H1 (cell line): ENCODE data around the gene GPR61. TPM values are rescaled to one million over a fixed set of nuclear protein-coding genes. Genes with fewer than 3 reads are reported as not detected.

ENCODE experiments used
- CTCF ChIA-PET: fragments of 300-600 bp; sonication (Branson Sonifier 250); formaldehyde crosslinking; loops from one replicate; lab custom pipeline; 2021; ENCODE audit not compliant: partially characterized antibody; lab: Charles Lee
- POLR2A ChIA-PET: fragments of 300-600 bp; sonication (Branson Sonifier 250); formaldehyde crosslinking; loops from one replicate; lab custom pipeline; 2021; ENCODE audit warnings: inconsistent platforms; ENCODE audit not compliant: partially characterized antibody; lab: Charles Lee
- DNase-seq, 2 experiments: peaks; one replicate each; pipeline versions ENCODE4 v3.0.0 to v3.0.0-alpha.2; 2010 to 2022; ENCODE audit warnings: low spot score in 2 of 2, low read depth in 1 of 2, mixed read lengths in 1 of 2
- FAIRE-seq: peaks from 2 replicates; lab custom pipeline; 2011; peaks lifted over from hg19 to GRCh38; lab: Jason Lieb, UNC
- H2AFZ ChIP-seq: 2 replicates; pipeline ENCODE4 v1.8.1; 2012; ENCODE audit warnings: low read length, inconsistent platforms
- H2AK5ac ChIP-seq: 2 replicates; pipeline ENCODE4 v1.6.1; 2013; ENCODE audit warnings: low read depth, low read length
- H2BK120ac ChIP-seq: replicated peaks from 2 replicates; pipeline ENCODE3; 2013; ENCODE audit warnings: low read depth, low read length, inconsistent platforms
- H2BK12ac ChIP-seq: 2 replicates; pipeline ENCODE4 v1.6.1; 2013; ENCODE audit warnings: low read depth, low read length
- H2BK15ac ChIP-seq: 2 replicates; pipeline ENCODE4 v1.6.1; 2013; ENCODE audit warnings: low read length
- H2BK20ac ChIP-seq: 2 replicates; pipeline ENCODE4 v1.6.1; 2013; ENCODE audit warnings: low read length
- H2BK5ac ChIP-seq: 2 replicates; pipeline ENCODE4 v1.6.1; 2013; ENCODE audit warnings: low read depth, low read length
- H3K14ac ChIP-seq: 2 replicates; pipeline ENCODE4 v1.6.1; 2013; ENCODE audit warnings: inconsistent platforms; ENCODE audit not compliant: insufficient read length
- H3K18ac ChIP-seq: 2 replicates; pipeline ENCODE4 v1.6.1; 2013; ENCODE audit warnings: low read length; ENCODE audit errors: extremely low read depth
- H3K23ac ChIP-seq: 2 replicates; pipeline ENCODE4 v1.6.1; 2013; ENCODE audit warnings: inconsistent platforms; ENCODE audit not compliant: insufficient read length
- H3K23me2 ChIP-seq: 2 replicates; pipeline ENCODE4 v1.6.1; 2013; ENCODE audit warnings: low read depth, low read length
- H3K27ac ChIP-seq: 2 replicates; pipeline ENCODE4 v1.6.1; 2011; ENCODE audit warnings: low read depth, low read length, inconsistent platforms
- H3K27me3 ChIP-seq, 4 experiments: replicated peaks in 1 of 4; 1 replicate in 1 of 4; 2 replicates in 3 of 4; pipeline versions ENCODE4 v1.6.1 to v1.8.1; 2011 to 2013; ENCODE audit warnings: low read length in 3 of 4, mild to moderate bottlenecking in 3 of 4, inconsistent platforms in 2 of 4, mixed read lengths in 2 of 4, moderate library complexity in 1 of 4; ENCODE audit not compliant: control insufficient read depth in 3 of 4, insufficient read depth in 3 of 4; ENCODE audit errors: extremely low read depth in 1 of 4
- H3K36me3 ChIP-seq, 4 experiments: 2 replicates each; pipeline versions ENCODE4 v1.6.1 to v1.8.1; 2011 to 2013; ENCODE audit warnings: mild to moderate bottlenecking in 4 of 4, low read length in 3 of 4, moderate library complexity in 2 of 4, control low read depth in 1 of 4, inconsistent platforms in 1 of 4; ENCODE audit not compliant: insufficient read depth in 4 of 4, control insufficient read depth in 2 of 4
- H3K4ac ChIP-seq: replicated peaks from 2 replicates; pipeline ENCODE3; 2013; ENCODE audit warnings: low read length, low read depth, mixed read lengths, inconsistent platforms; ENCODE audit not compliant: insufficient read length
- H3K4me1 ChIP-seq, 4 experiments: replicated peaks in 1 of 4; 1 replicate in 1 of 4; 2 replicates in 3 of 4; pipeline versions ENCODE4 v1.6.1 to v1.8.1; 2011 to 2013; ENCODE audit warnings: low read length in 3 of 4, inconsistent platforms in 2 of 4, mixed read lengths in 1 of 4; ENCODE audit not compliant: insufficient read depth in 4 of 4, control insufficient read depth in 3 of 4
- H3K4me2 ChIP-seq, 2 experiments: 2 replicates each; pipeline versions ENCODE4 v1.6.1 to v1.8.1; 2011 to 2013; ENCODE audit warnings: low read depth in 2 of 2, low read length in 2 of 2, control low read depth in 1 of 2, inconsistent platforms in 1 of 2, mild to moderate bottlenecking in 1 of 2; ENCODE audit not compliant: insufficient read depth in 1 of 2
- H3K4me3 ChIP-seq, 4 experiments: fragments of 200-600, 300-600 bp in 1 of 4; sonication (generic), shearing (Covaris generic), sonication (Bioruptor Twin) in 1 of 4; 2 replicates each; pipeline versions ENCODE4 v1.5.1 to v1.8.1; 2011 to 2016; ENCODE audit warnings: low read length in 4 of 4, low read depth in 3 of 4, control low read depth in 2 of 4, inconsistent platforms in 2 of 4, mild to moderate bottlenecking in 2 of 4, mixed read lengths in 1 of 4, moderate library complexity in 1 of 4; ENCODE audit not compliant: insufficient read depth in 2 of 4; ENCODE audit errors: extremely low read depth in 1 of 4
- H3K56ac ChIP-seq: replicated peaks from 2 replicates; pipeline ENCODE3; 2013; ENCODE audit warnings: low read depth, mild to moderate bottlenecking, mixed read lengths, low read length, inconsistent platforms; ENCODE audit not compliant: insufficient read length
- H3K79me1 ChIP-seq: 2 replicates; pipeline ENCODE4 v1.6.1; 2013; ENCODE audit warnings: low read depth, low read length, control low read depth
- H3K79me2 ChIP-seq, 2 experiments: 2 replicates each; pipeline versions ENCODE4 v1.6.1 to v1.8.1; 2012 to 2013; ENCODE audit warnings: low read length in 2 of 2, mild to moderate bottlenecking in 2 of 2, inconsistent platforms in 1 of 2; ENCODE audit not compliant: insufficient read depth in 2 of 2, control insufficient read depth in 1 of 2
- H3K9ac ChIP-seq, 4 experiments: replicated peaks in 1 of 4; 1 replicate in 1 of 4; 2 replicates in 3 of 4; pipeline versions ENCODE4 v1.6.1 to v1.8.1; 2011 to 2013; ENCODE audit warnings: low read depth in 3 of 4, low read length in 3 of 4, control low read depth in 2 of 4, mild to moderate bottlenecking in 2 of 4, moderate library complexity in 2 of 4, inconsistent platforms in 1 of 4; ENCODE audit errors: extremely low read depth in 1 of 4
- H3K9me3 ChIP-seq, 2 experiments: 2 replicates each; pipeline versions ENCODE4 v1.6.1 to v1.8.1; 2012 to 2013; ENCODE audit warnings: mild to moderate bottlenecking in 2 of 2, moderate library complexity in 2 of 2, control low read depth in 1 of 2, inconsistent platforms in 1 of 2, low read depth in 1 of 2, low read length in 1 of 2, mixed read lengths in 1 of 2; ENCODE audit not compliant: insufficient read depth in 2 of 2
- H4K20me1 ChIP-seq, 2 experiments: replicated peaks in 1 of 2; 2 replicates each; pipeline versions ENCODE3 to v1.8.1; 2011 to 2013; ENCODE audit warnings: inconsistent platforms in 2 of 2, low read length in 2 of 2, mild to moderate bottlenecking in 1 of 2; ENCODE audit not compliant: insufficient read depth in 2 of 2, control insufficient read depth in 1 of 2
- H4K5ac ChIP-seq: 2 replicates; pipeline ENCODE4 v1.6.1; 2013; ENCODE audit warnings: low read length, low read depth, mixed read lengths, inconsistent platforms; ENCODE audit not compliant: insufficient read length
- H4K8ac ChIP-seq: 2 replicates; pipeline ENCODE4 v1.8.0; 2013; ENCODE audit warnings: mild to moderate bottlenecking, moderate library complexity, low read length, inconsistent platforms; ENCODE audit not compliant: insufficient read depth; ENCODE audit errors: extremely low read depth
- H4K91ac ChIP-seq: replicated peaks from 2 replicates; pipeline ENCODE3; 2013; ENCODE audit warnings: low read length, mixed read lengths, inconsistent platforms; ENCODE audit not compliant: insufficient read length
- HDAC6 ChIP-seq: IDR thresholded peaks from one replicate; pipeline ENCODE4 v1.7.1; 2012; ENCODE audit warnings: low read depth, mild to moderate bottlenecking, inconsistent platforms, low read length, moderate library complexity
- JUN ChIP-seq: IDR thresholded peaks from 2 replicates; pipeline ENCODE4 v1.6.1; 2011; ENCODE audit warnings: low read depth, mild to moderate bottlenecking, improper control_type of control experiment, low read length
- RFX5 ChIP-seq: IDR thresholded peaks from 2 replicates; pipeline ENCODE4 v1.6.1; 2011; ENCODE audit warnings: low read depth, low read length, improper control_type of control experiment, borderline replicate concordance
- SAP30 ChIP-seq: fragments of 300-600 bp; sonication (generic); IDR thresholded peaks from 2 replicates; pipeline ENCODE4 v1.7.1; 2012; ENCODE audit warnings: low read length, moderate library complexity, mild to moderate bottlenecking, inconsistent platforms; ENCODE audit not compliant: insufficient read depth, insufficient replicate concordance
- TAF7 ChIP-seq: optimal IDR thresholded peaks from 2 replicates; pipeline ENCODE3; 2011; ENCODE audit warnings: low read depth, mild to moderate bottlenecking, inconsistent platforms, low read length, moderate library complexity, borderline replicate concordance
- whole genome bisulfite sequencing, 2 experiments: shearing (Covaris generic) in 1 of 2; methylation state at CpG; one replicate each; pipeline versions ENCODE4 v1.1.6 to v1.1.7; 2013 to 2015; ENCODE audit warnings: low lambda C conversion rate in 2 of 2, mixed read lengths in 2 of 2, inconsistent platforms in 1 of 2, low coverage in 1 of 2, missing lambda C conversion rate in 1 of 2; ENCODE audit not compliant: insufficient replicate concordance in 2 of 2, insufficient coverage in 1 of 2, insufficient read length in 1 of 2; ENCODE audit errors: extremely low coverage in 1 of 2, missing lambda C conversion rate in 1 of 2; 5-methylcytosine and 5-hydroxymethylcytosine counted together
- polyA plus RNA-seq, 7 experiments: library from polyadenylated mRNA; depleted of rRNA in 3 of 7; stranded (reverse) in 5 of 7; unstranded in 2 of 7; fragments of >200 nt in 5 of 7; fragments of 200-250 nt in 2 of 7; gene quantifications; 1 replicate in 5 of 7; 2 replicates in 1 of 7; 4 replicates in 1 of 7; pipeline versions ENCODE4 v1.2.1 to v1.2.3, GENCODE V29; 2011 to 2013; ENCODE audit warnings: missing spikeins in 2 of 7, mixed read lengths in 2 of 7
- total RNA-seq: library from RNA; stranded (reverse); fragmentation: NEBNext Ultra II Directional; extraction: Animal tissue kit (Norgen Biotek cat#: 25700); gene quantifications from 2 replicates; pipeline ENCODE4 v1.2.1, GENCODE V29; 2021

Gene GPR61
- total and polyA plus RNA-seq, 2 of the 8 experiments (the other 6 are each of a cell fraction or from before 2014, with no cell fraction given) = 0.41 to 0.53 TPM

DNA sequence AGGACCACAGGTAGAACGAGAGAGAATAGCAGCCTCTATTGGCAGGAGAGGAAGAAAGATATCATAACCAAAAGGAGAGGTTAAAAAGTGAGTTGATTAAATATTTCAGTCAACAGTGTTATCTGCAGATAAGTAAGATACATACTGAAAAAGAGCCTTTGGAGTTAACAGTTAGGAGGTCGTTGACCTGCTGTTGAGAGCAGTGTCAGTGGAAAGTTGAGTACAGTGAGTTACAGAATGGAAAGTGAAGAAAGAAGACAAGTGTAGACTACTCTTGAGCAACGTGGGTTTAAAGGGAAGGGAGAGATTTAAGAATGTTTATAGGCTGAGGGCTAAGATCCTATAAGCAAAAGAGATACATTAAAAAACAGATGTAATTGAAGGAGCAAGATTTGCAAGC is 49.5 kb downstream of the GPR61 start:
- no peak for FAIRE-seq
- Histone ChIP-seq H3K79me1 (no peaks in the 10 kb centered on the region), H3K56ac (no peak overlapping the region), H3K27me3 (no peaks in the 10 kb centered on the region), H3K4me2 (no peak overlapping the region), H4K5ac (no peak overlapping the region), H3K9me3 (no peaks in the 10 kb centered on the region), H3K4me1 (no peaks in the 10 kb centered on the region), H3K4ac (no peak overlapping the region), H2BK120ac (no peak overlapping the region), H3K4me3 (no peak overlapping the region), H2BK12ac (no peak overlapping the region), H4K91ac (no peak overlapping the region), H3K23me2 (no peaks in the 10 kb centered on the region), H3K14ac (no peak overlapping the region), H2BK20ac (no peak overlapping the region), H3K18ac (no peak overlapping the region), H4K8ac (no peak overlapping the region), H3K23ac (no peak overlapping the region), H3K27ac (no peak overlapping the region)
- WGBS, 2 experiments = 88% methylated on average over 3 of the region's 3 CpGs; no CpG with 5 or more reads in 1 of the 2 experiments
- POLR2A ChIA-PET = no interaction called here
- TF ChIP-seq SAP30 = no peak
- TF ChIP-seq JUN = no peak
- no peak for TF ChIP-seq RFX5
- no peak for TF ChIP-seq HDAC6
- TF ChIP-seq TAF7 = no peak
- TF ChIP-seq, all 59 proteins: peak for 0
- Histone ChIP-seq H3K79me2 (no peaks in the 10 kb centered on the region), H2BK5ac (no peak overlapping the region), H4K20me1 (no peaks in the 10 kb centered on the region), H2AFZ (no peak overlapping the region), H3K9ac (no peak overlapping the region), H3K36me3 (peaks cover 3 to 66% (median 17%) of the 10 kb centered on the region in 4 experiments), H2BK15ac (no peak overlapping the region), H2AK5ac (no peak overlapping the region)
- CTCF ChIA-PET = no interaction called here
- no peak for DNase-seq
